Left lung (tissue), 14 donors: Measurements from ENCODE around the gene GABRQ. TPM values are rescaled to one million over a fixed set of nuclear protein-coding genes. Genes with fewer than 3 reads are reported as not detected.

Source experiments
- ATAC-seq: fragments of 200-7000 bp; cut with Tn5 transposase; one replicate; pipeline ENCODE4 v1.9.1; 2020; ENCODE audit warnings: moderate library complexity
- DNase-seq, 4 donors: peaks; one replicate each; pipeline ENCODE4 v3.0.0-alpha.2; 2013 to 2020
- H3K27ac ChIP-seq, 2 donors: fragments of 200-600 bp; sonication (generic) in 1 of 2; one replicate each; pipeline versions ENCODE4 v1.5.0 to v1.8.0; 2020 to 2021
- H3K27me3 ChIP-seq, 2 donors: fragments of 200-600 bp; sonication (generic) in 1 of 2; one replicate each; pipeline versions ENCODE4 v1.5.0 to v1.8.0; 2020 to 2021
- H3K36me3 ChIP-seq, 2 donors: fragments of 200-600 bp; sonication (generic) in 1 of 2; one replicate each; pipeline versions ENCODE4 v1.5.0 to v1.8.0; 2020 to 2021
- H3K4me1 ChIP-seq, 2 donors: fragments of 200-600 bp; one replicate each; pipeline ENCODE4 v1.8.0; 2021
- H3K4me3 ChIP-seq, 2 donors: fragments of 200-600 bp; sonication (generic) in 1 of 2; one replicate each; pipeline versions ENCODE4 v1.5.0 to v1.8.0; 2020 to 2021; ENCODE audit warnings: mild to moderate bottlenecking in 1 of 2
- H3K9me3 ChIP-seq, 2 donors: fragments of 200-600 bp; sonication (generic) in 1 of 2; one replicate each; pipeline versions ENCODE4 v1.5.0 to v1.8.0; 2020 to 2021
- CTCF ChIP-seq, 2 donors: fragments of 200-600 bp; sonication (generic) in 1 of 2; IDR thresholded peaks; one replicate each; pipeline versions ENCODE4 v1.5.0 to v1.8.0; 2021; ENCODE audit warnings: antibody characterized with exemption in 2 of 2
- intact Hi-C, 2 donors: fragments of 100-400 bp; cut with DNase I; formaldehyde crosslinking; loops; one replicate each; pipeline versions ENCODE4 v1.11.2 to v1.14.2; 2022
- long read RNA-seq, 12 donors: library from polyadenylated mRNA in 2 of 12; unstranded in 2 of 12; transcript quantifications; one replicate each; pipeline ENCODE4 v2.0.0 and lab custom pipeline, GENCODE V29; 2019 to 2026
- polyA plus RNA-seq, 6 donors: library from polyadenylated mRNA; unstranded; fragments of 120-200 nt; gene quantifications; one replicate each; pipeline ENCODE4 v1.2.1, GENCODE V29; 2013; ENCODE audit not compliant: insufficient read length in 6 of 6
- total RNA-seq, 2 donors: library from RNA; stranded (reverse); fragmentation: NEBNext Ultra II Directional; extraction: Animal tissue kit (Norgen Biotek cat#: 25700); gene quantifications; one replicate each; pipeline ENCODE4 v1.2.1, GENCODE V29; 2021
- donor health status: DM: no; HTN: yes; CAD: no.
- donor health status: DM: no; HTN: no; CAD: no.

Gene GABRQ
- not detected for total RNA-seq
- polyA plus RNA-seq = 1 to 10 TPM in 1 of 6 donors, under 1 TPM in 5; 0.63 to 1.1 (median 0.88) TPM
- long read RNA-seq, donor 1 = 0 reads
- long read RNA-seq, donor 2 = 0 reads
- long read RNA-seq, donor 3 = 0 reads
- long read RNA-seq, donor 4 = 0 reads
- long read RNA-seq, donor 5 = 0 reads
- long read RNA-seq, donor 6 = 0 reads
- long read RNA-seq, donor 7 = 0 reads
- long read RNA-seq, donor 8, full-length matches to known transcripts = 1 of 1 reads
- long read RNA-seq, donor 8, partial matches to known transcripts = 0 of 1 reads
- long read RNA-seq, donor 8, other reads (novel, unspliced or antisense) = 0 of 1 reads
- long read RNA-seq, donor 9 = 0 reads
- long read RNA-seq, donor 10 = 0 reads
- long read RNA-seq, donor 11, full-length matches to known transcripts = 2 of 2 reads
- long read RNA-seq, donor 11, partial matches to known transcripts = 0 of 2 reads
- long read RNA-seq, donor 11, other reads (novel, unspliced or antisense) = 0 of 2 reads
- long read RNA-seq, donor 12 = 0 reads

DNA sequence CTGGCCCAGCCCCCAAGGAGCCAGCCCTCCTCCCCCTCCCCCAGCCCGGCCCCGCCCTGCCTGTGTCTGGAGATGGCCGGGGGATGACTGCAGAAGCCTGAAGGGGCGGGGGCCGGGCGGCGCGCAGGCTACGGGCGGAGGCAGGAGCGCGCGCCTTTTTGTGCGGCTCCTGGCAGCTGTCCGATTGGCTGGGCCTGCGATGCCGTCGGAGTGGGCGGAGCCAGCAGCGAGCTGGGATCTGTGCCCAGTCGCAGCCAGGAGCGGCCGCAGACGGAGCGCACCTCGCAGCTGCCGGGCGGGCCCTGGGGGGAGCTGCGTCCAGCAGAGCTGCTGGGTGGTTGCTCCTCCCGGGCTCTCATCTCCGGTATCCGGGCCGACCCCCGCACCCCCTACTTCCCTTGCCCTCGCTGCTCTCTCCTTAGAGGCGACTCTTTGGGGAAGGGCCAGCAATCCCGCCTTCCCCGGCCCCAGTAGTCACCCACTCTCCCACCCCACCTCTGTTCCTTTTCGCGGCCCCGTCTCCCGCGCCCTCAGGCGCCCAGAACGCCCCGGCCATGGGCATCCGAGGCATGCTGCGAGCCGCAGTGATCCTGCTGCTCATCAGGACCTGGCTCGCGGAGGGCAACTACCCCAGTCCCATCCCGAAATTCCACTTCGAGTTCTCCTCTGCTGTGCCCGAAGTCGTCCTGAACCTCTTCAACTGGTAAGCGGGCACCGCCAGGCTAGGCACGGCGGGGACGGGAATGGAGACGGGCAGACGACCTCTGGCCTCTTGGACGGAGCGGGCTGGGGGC, at the start of gene GABRQ:
TSS of gene GABRQ (plus strand) at position 247 of the 794 bp plus-strand sequence. CDS start at position 555, 308 bp downstream.
- Histone ChIP-seq H3K36me3 (no peaks in the 10 kb centered on the region), H3K9me3 (no peaks in the 10 kb centered on the region), H3K27me3 (peaks cover 24 to 47% of the 10 kb centered on the region in 2 donors), H3K27ac (no peak within 1 kb of the TSS), H3K4me1 (no peaks in the 10 kb centered on the region), H3K4me3 (no peak within 1 kb of the TSS)
- intact Hi-C loops = loop anchor here in 1 of 2 donors (5.0 kb wide), 1 partner anchor 886 kb away; no protein-coding TSS in a partner anchor
- ATAC-seq = peak; percentile 73
- TF ChIP-seq CTCF (IDR thresholded peaks at IDR 0.05) = no peak
- DNase-seq = peak in 3 of 4 donors; percentile 17 to 76 (median 59)

DNA sequence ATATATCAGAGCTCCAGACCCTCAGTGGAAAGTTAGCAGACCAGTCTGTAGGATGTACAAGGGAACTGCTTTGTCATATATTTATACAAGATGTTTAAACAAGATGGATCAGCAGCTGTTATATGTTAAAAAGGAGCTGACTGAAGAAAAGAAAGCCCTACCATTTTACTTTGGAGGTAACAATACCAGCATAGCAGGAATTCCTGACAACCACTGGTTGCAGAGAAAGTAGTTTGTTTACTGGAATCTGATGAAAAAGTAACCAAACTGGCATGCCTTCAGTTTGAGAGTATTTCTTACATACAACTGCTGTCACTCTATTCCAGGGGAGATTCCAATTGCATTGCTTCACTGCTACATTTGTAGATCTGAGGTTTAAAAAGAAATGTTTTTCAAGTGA, 49.5 kb upstream of the GABRQ start:
- Histone ChIP-seq H3K4me1 (no peaks in the 10 kb centered on the region), H3K27ac (no peak overlapping the region), H3K27me3 (no peaks in the 10 kb centered on the region), H3K4me3 (no peak overlapping the region), H3K9me3 (no peaks in the 10 kb centered on the region), H3K36me3 (no peaks in the 10 kb centered on the region)
- DNase-seq (no peak), ATAC-seq (no peak)
- intact Hi-C loops = no loop called here
- TF ChIP-seq CTCF (IDR thresholded peaks at IDR 0.05) = no peak

GRCh38 chrX:152600853-152601633, 36.7 kb upstream of the GABRQ start:
- ATAC-seq (no peak), DNase-seq (peak in 1 of 4 donors; percentile 4)
- intact Hi-C loops = no loop called here
- Histone ChIP-seq H3K9me3 (no peaks in the 10 kb centered on the region), H3K4me1 (no peaks in the 10 kb centered on the region), H3K4me3 (no peak overlapping the region), H3K27ac (no peak overlapping the region), H3K27me3 (no peaks in the 10 kb centered on the region), H3K36me3 (no peaks in the 10 kb centered on the region)
- TF ChIP-seq CTCF (IDR thresholded peaks at IDR 0.05) = no peak

GRCh38 chrX:152601848-152602616, 35.7 kb upstream of the GABRQ start:
- no peak for TF ChIP-seq CTCF (IDR thresholded peaks at IDR 0.05)
- DNase-seq = no peak
- no peaks in the 10 kb centered on the region for H3K4me1 ChIP-seq
- ATAC-seq = no peak
- no peaks in the 10 kb centered on the region for H3K27me3 ChIP-seq
- no peaks in the 10 kb centered on the region for H3K9me3 ChIP-seq
- H3K27ac ChIP-seq = no peak overlapping the region
- H3K36me3 ChIP-seq = no peaks in the 10 kb centered on the region
- no peak overlapping the region for H3K4me3 ChIP-seq
- intact Hi-C loops = no loop called here
